ENCODE measurements around the gene MXD3.
"Not testable (repeated sequence)": the region's sequence is repeated elsewhere in the genome, so short reads cannot be mapped to it uniquely, and the experiment has no call there.

Gene MXD3, protein sequence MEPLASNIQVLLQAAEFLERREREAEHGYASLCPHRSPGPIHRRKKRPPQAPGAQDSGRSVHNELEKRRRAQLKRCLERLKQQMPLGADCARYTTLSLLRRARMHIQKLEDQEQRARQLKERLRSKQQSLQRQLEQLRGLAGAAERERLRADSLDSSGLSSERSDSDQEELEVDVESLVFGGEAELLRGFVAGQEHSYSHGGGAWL

DNA sequence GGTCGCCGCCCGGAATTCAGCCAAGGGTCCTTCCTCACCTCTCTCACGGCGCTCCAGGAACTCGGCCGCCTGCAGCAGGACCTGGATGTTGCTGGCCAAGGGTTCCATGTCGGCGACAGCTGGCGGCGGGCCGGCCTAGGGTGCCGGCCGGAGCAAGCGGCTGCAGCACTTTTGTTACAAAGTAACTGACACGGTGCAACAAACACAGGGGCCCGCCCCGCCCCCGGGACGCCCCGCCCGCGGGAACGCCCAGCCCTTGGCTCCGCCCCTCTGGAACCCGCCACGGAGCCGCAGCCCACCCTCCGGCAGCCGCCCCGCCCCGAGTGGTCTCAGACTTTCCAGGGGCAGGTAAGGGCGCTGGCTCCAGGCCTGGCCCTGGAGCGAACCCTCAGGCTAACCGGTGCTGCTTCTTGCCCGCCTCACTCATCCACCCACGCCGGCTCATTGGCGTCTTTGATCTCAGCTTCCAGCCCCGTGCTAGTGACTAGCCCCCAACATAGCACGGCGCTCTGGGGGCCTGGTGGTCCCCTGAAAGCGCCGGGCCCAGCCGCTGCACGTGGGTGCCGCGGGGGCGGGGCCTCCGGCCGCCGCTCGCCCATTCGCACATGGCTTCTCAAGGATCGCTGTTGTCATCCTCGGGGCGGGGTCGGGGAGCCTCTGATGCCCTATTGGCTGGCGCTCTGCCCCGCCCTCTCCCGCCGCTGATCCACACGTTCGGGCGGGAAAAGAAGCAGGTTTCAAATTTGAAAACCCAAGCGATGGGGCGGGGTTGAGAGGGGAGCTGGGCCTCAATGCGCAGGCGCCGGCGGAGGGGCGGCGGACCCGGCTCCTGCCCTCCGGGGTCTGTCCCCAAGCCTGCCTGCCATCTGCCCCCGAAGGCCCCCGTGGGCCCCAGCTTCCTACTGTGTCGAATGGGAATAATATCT, at the start of gene MXD3:
MXD3 (minus strand) TSS at position 176 of the 926 bp plus-strand sequence; CDS start at position 108, 68 bp downstream.
- peak within 1 kb of the TSS; percentile 58 to 67 for H3K27ac ChIP-seq (ENCODE audit: low read depth in 2 of 2, low read length in 2 of 2)
- no peaks in the 10 kb centered on the region for H3K9me3 ChIP-seq (ENCODE audit: control insufficient read depth in 2 of 2, low read length in 2 of 2)
- no peaks in the 10 kb centered on the region for H3K27me3 ChIP-seq (ENCODE audit: control insufficient read depth in 2 of 2, insufficient read depth in 2 of 2, low read length in 2 of 2)
- H3K4me3 ChIP-seq (ENCODE audit: low read length in 2 of 2), result peak within 1 kb of the TSS; percentile 62 to 67
- peak within 1 kb of the TSS; percentile 32 to 51 for H3K9ac ChIP-seq (ENCODE audit: low read depth in 1 of 2, low read length in 2 of 2)
- peaks cover 13 to 35% of the 10 kb centered on the region in 2 donors for H3K4me1 ChIP-seq (ENCODE audit: control insufficient read depth in 2 of 2, insufficient read depth in 2 of 2, low read length in 2 of 2)
- peaks cover 4 to 8% of the 10 kb centered on the region in 2 donors for H3K36me3 ChIP-seq (ENCODE audit: control insufficient read depth in 2 of 2, insufficient read depth in 2 of 2, low read length in 2 of 2)

DNA sequence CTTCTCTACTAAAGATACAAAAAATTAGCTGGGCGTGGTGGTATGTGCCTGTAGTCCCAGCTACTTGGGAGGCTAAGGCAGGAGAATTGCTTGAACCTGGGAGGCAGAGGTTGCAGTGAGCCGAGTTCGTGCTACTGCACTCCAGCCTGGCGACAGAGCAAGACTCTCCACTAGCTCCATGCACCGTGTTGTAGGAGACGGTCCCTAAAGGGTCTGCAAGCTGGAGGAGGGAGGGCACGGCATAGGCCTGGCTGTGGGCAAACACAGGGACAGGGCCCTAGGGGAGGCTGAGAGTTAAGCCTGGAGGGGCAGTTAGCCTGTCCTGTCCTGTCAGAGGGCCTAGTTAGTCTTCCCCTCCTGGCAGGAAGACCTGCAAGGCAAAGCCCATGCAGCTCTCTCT, 49.0 kb upstream of the MXD3 start:
- not testable (repeated sequence) for H3K9me3 ChIP-seq (ENCODE audit: control insufficient read depth in 2 of 2, low read length in 2 of 2); H3K36me3 ChIP-seq (ENCODE audit: control insufficient read depth in 2 of 2, insufficient read depth in 2 of 2, low read length in 2 of 2); H3K27ac ChIP-seq (ENCODE audit: low read depth in 2 of 2, low read length in 2 of 2); H3K27me3 ChIP-seq (ENCODE audit: control insufficient read depth in 2 of 2, insufficient read depth in 2 of 2, low read length in 2 of 2); H3K9ac ChIP-seq (ENCODE audit: low read depth in 1 of 2, low read length in 2 of 2); H3K4me3 ChIP-seq (ENCODE audit: low read length in 2 of 2)
- peaks cover 31 to 55% of the 10 kb centered on the region in 2 donors for H3K4me1 ChIP-seq (ENCODE audit: control insufficient read depth in 2 of 2, insufficient read depth in 2 of 2, low read length in 2 of 2)

DNA sequence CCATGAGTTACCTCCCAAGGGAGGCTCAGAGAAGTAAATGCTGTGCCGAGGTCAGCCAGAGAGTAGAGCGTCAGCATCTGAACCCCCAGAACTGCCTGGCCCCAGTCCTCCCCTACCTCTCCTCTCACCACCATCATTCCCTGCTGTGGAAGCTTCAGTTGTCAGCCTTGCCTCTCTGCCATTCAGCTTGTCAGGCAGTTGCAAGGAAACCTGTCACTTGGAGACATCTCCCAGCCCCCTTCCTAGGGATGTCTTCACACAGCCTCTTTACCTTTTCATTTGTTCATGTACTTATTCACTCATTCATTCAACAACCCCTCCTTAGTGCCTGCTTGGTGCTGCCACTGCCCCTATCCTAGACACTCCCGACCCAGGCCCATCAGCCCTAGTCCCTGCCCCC, 48.2 kb upstream of the MXD3 start:
- Histone ChIP-seq H3K9me3 (ENCODE audit: control insufficient read depth in 2 of 2, low read length in 2 of 2) (no peaks in the 10 kb centered on the region), H3K9ac (ENCODE audit: low read depth in 1 of 2, low read length in 2 of 2) (peak overlapping the region in 1 of 2 donors; percentile 32), H3K4me1 (ENCODE audit: control insufficient read depth in 2 of 2, insufficient read depth in 2 of 2, low read length in 2 of 2) (peaks cover 27 to 58% of the 10 kb centered on the region in 2 donors), H3K4me3 (ENCODE audit: low read length in 2 of 2) (peak overlapping the region in 1 of 2 donors; percentile 13), H3K27ac (ENCODE audit: low read depth in 2 of 2, low read length in 2 of 2) (no peak overlapping the region), H3K36me3 (ENCODE audit: control insufficient read depth in 2 of 2, insufficient read depth in 2 of 2, low read length in 2 of 2) (no peaks in the 10 kb centered on the region), H3K27me3 (ENCODE audit: control insufficient read depth in 2 of 2, insufficient read depth in 2 of 2, low read length in 2 of 2) (no peaks in the 10 kb centered on the region)

- Histone ChIP-seq H3K4me3 (ENCODE audit: low read length in 2 of 2) (peak overlapping the region in 1 of 2 donors; percentile 13), H3K9ac (ENCODE audit: low read depth in 1 of 2, low read length in 2 of 2) (peak overlapping the region in 1 of 2 donors; percentile 32), H3K27me3 (ENCODE audit: control insufficient read depth in 2 of 2, insufficient read depth in 2 of 2, low read length in 2 of 2) (no peaks in the 10 kb centered on the region)
Observed at GRCh38 chr5:177359451-177359851, 47.8 kb upstream of the MXD3 start.

DNA sequence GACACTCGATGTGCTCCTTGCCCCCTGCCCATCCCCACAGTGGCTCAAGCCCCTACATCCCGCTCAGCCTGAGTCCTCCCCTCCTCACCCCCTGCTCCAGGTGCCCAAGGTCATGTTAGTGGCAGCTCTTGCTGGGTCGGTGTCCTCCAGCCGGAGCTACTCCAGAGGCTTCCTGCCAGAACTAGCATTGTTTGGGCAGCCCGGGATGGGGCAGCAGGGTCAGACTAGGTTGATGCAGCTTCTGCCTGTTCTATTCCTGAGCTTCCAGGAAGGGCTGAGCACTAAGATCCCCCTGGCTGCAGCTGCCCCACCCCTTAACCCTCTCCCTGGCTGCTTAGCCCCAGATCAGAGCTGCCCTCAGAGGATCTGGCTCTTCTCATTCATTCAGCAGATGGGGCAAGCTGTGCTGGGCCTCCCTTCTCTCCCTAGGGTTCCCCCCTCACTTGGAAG, 46.7 kb upstream of the MXD3 start:
- Histone ChIP-seq H3K9ac (ENCODE audit: low read depth in 1 of 2, low read length in 2 of 2) (peak overlapping the region; percentile 64 to 65), H3K4me3 (ENCODE audit: low read length in 2 of 2) (peak overlapping the region; percentile 62 to 75), H3K36me3 (ENCODE audit: control insufficient read depth in 2 of 2, insufficient read depth in 2 of 2, low read length in 2 of 2) (no peaks in the 10 kb centered on the region), H3K27ac (ENCODE audit: low read depth in 2 of 2, low read length in 2 of 2) (peak overlapping the region; percentile 31 to 46), H3K4me1 (ENCODE audit: control insufficient read depth in 2 of 2, insufficient read depth in 2 of 2, low read length in 2 of 2) (peaks cover 27 to 54% of the 10 kb centered on the region in 2 donors), H3K27me3 (ENCODE audit: control insufficient read depth in 2 of 2, insufficient read depth in 2 of 2, low read length in 2 of 2) (no peaks in the 10 kb centered on the region), H3K9me3 (ENCODE audit: control insufficient read depth in 2 of 2, low read length in 2 of 2) (no peaks in the 10 kb centered on the region)

More at GRCh38 chr5:177359451-177359851, 47.8 kb upstream of the MXD3 start:
- peaks cover 27 to 58% of the 10 kb centered on the region in 2 donors for H3K4me1 ChIP-seq (ENCODE audit: control insufficient read depth in 2 of 2, insufficient read depth in 2 of 2, low read length in 2 of 2)
- no peaks in the 10 kb centered on the region for H3K36me3 ChIP-seq (ENCODE audit: control insufficient read depth in 2 of 2, insufficient read depth in 2 of 2, low read length in 2 of 2)
- no peaks in the 10 kb centered on the region for H3K9me3 ChIP-seq (ENCODE audit: control insufficient read depth in 2 of 2, low read length in 2 of 2)
- H3K27ac ChIP-seq (ENCODE audit: low read depth in 2 of 2, low read length in 2 of 2), result no peak overlapping the region

GRCh38 chr5:177357459-177358351, 46.0 kb upstream of the MXD3 start, which contains the start of gene RGS14:
Gene RGS14, plus strand, starts transcription at chr5:177357924. Its CDS starts 101 bp downstream, at chr5:177358025.
- H3K27ac ChIP-seq (ENCODE audit: low read depth in 2 of 2, low read length in 2 of 2), result peak within 1 kb of the TSS; percentile 31 to 46
- H3K4me3 ChIP-seq (ENCODE audit: low read length in 2 of 2), result peak within 1 kb of the TSS; percentile 62 to 75
- peak within 1 kb of the TSS; percentile 64 to 65 for H3K9ac ChIP-seq (ENCODE audit: low read depth in 1 of 2, low read length in 2 of 2)
- no peaks in the 10 kb centered on the region for H3K27me3 ChIP-seq (ENCODE audit: control insufficient read depth in 2 of 2, insufficient read depth in 2 of 2, low read length in 2 of 2)
- no peaks in the 10 kb centered on the region for H3K36me3 ChIP-seq (ENCODE audit: control insufficient read depth in 2 of 2, insufficient read depth in 2 of 2, low read length in 2 of 2)
- H3K4me1 ChIP-seq (ENCODE audit: control insufficient read depth in 2 of 2, insufficient read depth in 2 of 2, low read length in 2 of 2), result peaks cover 25 to 52% of the 10 kb centered on the region in 2 donors
- H3K9me3 ChIP-seq (ENCODE audit: control insufficient read depth in 2 of 2, low read length in 2 of 2), result no peaks in the 10 kb centered on the region

DNA sequence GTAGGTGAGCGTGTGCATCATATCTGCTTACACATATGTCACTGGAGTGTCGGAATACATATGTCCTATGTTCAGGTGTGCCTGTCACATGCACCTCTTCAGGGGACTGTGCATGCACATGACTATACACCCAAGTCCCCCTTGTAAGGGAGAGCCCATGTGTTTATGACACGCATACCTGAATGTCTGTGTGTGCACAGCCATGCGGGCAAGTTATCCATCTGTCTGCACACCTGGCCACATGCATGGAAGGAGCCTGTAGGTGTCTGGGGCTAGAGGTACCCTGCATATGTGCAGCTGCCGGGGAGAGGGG, 45.4 kb upstream of the MXD3 start:
- no peaks in the 10 kb centered on the region for H3K9me3 ChIP-seq (ENCODE audit: control insufficient read depth in 2 of 2, low read length in 2 of 2)
- H3K4me1 ChIP-seq (ENCODE audit: control insufficient read depth in 2 of 2, insufficient read depth in 2 of 2, low read length in 2 of 2), result peaks cover 20 to 47% of the 10 kb centered on the region in 2 donors
- H3K9ac ChIP-seq (ENCODE audit: low read depth in 1 of 2, low read length in 2 of 2), result no peak overlapping the region
- peak overlapping the region in 1 of 2 donors; percentile 46 for H3K27ac ChIP-seq (ENCODE audit: low read depth in 2 of 2, low read length in 2 of 2)
- H3K4me3 ChIP-seq (ENCODE audit: low read length in 2 of 2), result peak overlapping the region; percentile 62 to 75
- no peaks in the 10 kb centered on the region for H3K36me3 ChIP-seq (ENCODE audit: control insufficient read depth in 2 of 2, insufficient read depth in 2 of 2, low read length in 2 of 2)
- H3K27me3 ChIP-seq (ENCODE audit: control insufficient read depth in 2 of 2, insufficient read depth in 2 of 2, low read length in 2 of 2), result peaks cover 0 to 2% of the 10 kb centered on the region in 2 donors

DNA sequence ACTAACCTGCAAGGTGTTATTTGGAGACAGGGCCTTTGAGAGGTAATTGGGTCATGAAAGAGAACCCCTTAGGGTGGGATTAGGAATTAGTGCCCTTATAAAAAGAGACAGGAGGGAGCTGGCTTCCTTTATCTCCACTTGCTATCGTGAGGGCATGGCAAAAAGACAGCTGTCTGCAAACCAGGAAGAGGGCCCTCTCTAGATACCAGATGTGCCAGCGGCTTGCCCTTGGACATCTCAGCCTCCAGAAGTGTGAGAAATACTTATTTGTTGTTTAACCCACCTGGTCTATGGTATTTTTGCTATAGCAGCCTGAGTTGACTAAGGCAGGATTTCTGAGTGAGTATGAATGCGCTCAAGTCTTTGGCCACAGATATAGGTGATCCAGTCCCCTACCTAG, 45.0 kb upstream of the MXD3 start:
- Histone ChIP-seq H3K36me3 (ENCODE audit: control insufficient read depth in 2 of 2, insufficient read depth in 2 of 2, low read length in 2 of 2) (no peaks in the 10 kb centered on the region), H3K27me3 (ENCODE audit: control insufficient read depth in 2 of 2, insufficient read depth in 2 of 2, low read length in 2 of 2) (peaks cover 0 to 2% of the 10 kb centered on the region in 2 donors), H3K4me1 (ENCODE audit: control insufficient read depth in 2 of 2, insufficient read depth in 2 of 2, low read length in 2 of 2) (peaks cover 17 to 46% of the 10 kb centered on the region in 2 donors), H3K9ac (ENCODE audit: low read depth in 1 of 2, low read length in 2 of 2) (no peak overlapping the region), H3K9me3 (ENCODE audit: control insufficient read depth in 2 of 2, low read length in 2 of 2) (no peaks in the 10 kb centered on the region), H3K4me3 (ENCODE audit: low read length in 2 of 2) (peak overlapping the region in 1 of 2 donors; percentile 75), H3K27ac (ENCODE audit: low read depth in 2 of 2, low read length in 2 of 2) (peak overlapping the region in 1 of 2 donors; percentile 46)

DNA sequence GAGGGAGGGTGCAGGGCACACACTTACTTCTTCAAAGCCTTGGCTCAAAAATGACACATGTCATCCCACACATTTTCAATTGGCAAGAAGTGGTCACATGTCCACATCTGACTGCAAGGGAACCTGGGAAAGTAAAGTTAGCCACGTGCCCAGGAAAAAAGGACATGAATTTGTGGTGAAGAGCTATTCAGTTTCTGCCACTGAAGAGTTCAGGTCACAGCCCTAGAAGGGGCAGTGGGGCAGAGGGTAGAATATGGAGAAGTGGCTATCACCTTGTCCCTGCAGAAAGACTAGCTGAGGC, 44.1 kb upstream of the MXD3 start:
- no peaks in the 10 kb centered on the region for H3K36me3 ChIP-seq (ENCODE audit: control insufficient read depth in 2 of 2, insufficient read depth in 2 of 2, low read length in 2 of 2)
- no peak overlapping the region for H3K27ac ChIP-seq (ENCODE audit: low read depth in 2 of 2, low read length in 2 of 2)
- peaks cover 20 to 39% of the 10 kb centered on the region in 2 donors for H3K4me1 ChIP-seq (ENCODE audit: control insufficient read depth in 2 of 2, insufficient read depth in 2 of 2, low read length in 2 of 2)
- no peaks in the 10 kb centered on the region for H3K9me3 ChIP-seq (ENCODE audit: control insufficient read depth in 2 of 2, low read length in 2 of 2)
- H3K9ac ChIP-seq (ENCODE audit: low read depth in 1 of 2, low read length in 2 of 2), result no peak overlapping the region
- no peak overlapping the region for H3K4me3 ChIP-seq (ENCODE audit: low read length in 2 of 2)
- H3K27me3 ChIP-seq (ENCODE audit: control insufficient read depth in 2 of 2, insufficient read depth in 2 of 2, low read length in 2 of 2), result peaks cover 0 to 2% of the 10 kb centered on the region in 2 donors
